ACC112 (cell line): ENCODE results near the gene FIBP.

Source experiments
- H2AFZ ChIP-seq: fragments of 200-600 bp; sonication (generic); one replicate; pipeline ENCODE4 v1.6.0; 2017; ENCODE audit warnings: antibody characterized with exemption, low read length; ENCODE audit not compliant: unreplicated experiment
- H3K27ac ChIP-seq: fragments of 200-600 bp; sonication (generic); 2 replicates; pipeline ENCODE4 v1.5.1; 2014; ENCODE audit warnings: low read depth, mild to moderate bottlenecking, antibody characterized with exemption, low read length, moderate library complexity
- H3K27me3 ChIP-seq: fragments of 200-600 bp; sonication (generic); 2 replicates; pipeline ENCODE4 v1.6.1; 2014; ENCODE audit warnings: mild to moderate bottlenecking, antibody characterized with exemption, low read length, moderate library complexity, mixed read lengths; ENCODE audit not compliant: insufficient read depth
- H3K36me3 ChIP-seq: fragments of 200-600 bp; sonication (generic); 2 replicates; pipeline ENCODE4 v1.6.1; 2016; ENCODE audit warnings: mild to moderate bottlenecking, antibody characterized with exemption, low read length, moderate library complexity, mixed read lengths; ENCODE audit not compliant: insufficient read depth
- H3K4me1 ChIP-seq: fragments of 200-600 bp; sonication (generic); one replicate; pipeline ENCODE4 v1.6.1; 2016; ENCODE audit warnings: low read length, mixed read lengths; ENCODE audit not compliant: insufficient read depth, unreplicated experiment, control insufficient read depth
- H3K4me3 ChIP-seq: fragments of 200-600 bp; sonication (generic); 2 replicates; pipeline ENCODE4 v1.5.1; 2014; ENCODE audit warnings: mild to moderate bottlenecking, low read depth, low read length
- H3K79me2 ChIP-seq: fragments of 200-600 bp; sonication (generic); one replicate; pipeline ENCODE4 v1.6.0; 2016; ENCODE audit warnings: low read length; ENCODE audit not compliant: control insufficient read depth, unreplicated experiment, insufficient read depth

The FIBP gene

GRCh38 chr11:65882120-65883057 lies 5.9 kb downstream of the FIBP start:
- H3K4me1 ChIP-seq = peaks cover 26% of the 10 kb centered on the region
- H2AFZ ChIP-seq = no peak overlapping the region
- peaks cover 12% of the 10 kb centered on the region; the same call in 1 of the 2 replicates for H3K36me3 ChIP-seq
- H3K27me3 ChIP-seq = no peaks in the 10 kb centered on the region
- H3K4me3 ChIP-seq = no peak overlapping the region
- H3K27ac ChIP-seq = no peak overlapping the region
- peaks cover 15% of the 10 kb centered on the region for H3K79me2 ChIP-seq

GRCh38 chr11:65880844-65881421 lies 7.3 kb downstream of the FIBP start:
- peaks cover 18% of the 10 kb centered on the region for H3K4me1 ChIP-seq
- H3K4me3 ChIP-seq = no peak overlapping the region
- H2AFZ ChIP-seq = no peak overlapping the region
- H3K27ac ChIP-seq = no peak overlapping the region
- H3K36me3 ChIP-seq = peaks cover 12% of the 10 kb centered on the region; the same call in 1 of the 2 replicates
- no peaks in the 10 kb centered on the region for H3K27me3 ChIP-seq
- H3K79me2 ChIP-seq = peaks cover 8% of the 10 kb centered on the region

GRCh38 chr11:65880027-65880426 lies 8.2 kb downstream of the FIBP start:
- peaks cover 12% of the 10 kb centered on the region; the same call in 1 of the 2 replicates for H3K36me3 ChIP-seq
- H3K4me3 ChIP-seq = no peak overlapping the region

GRCh38 chr11:65879617-65880016 lies 8.7 kb downstream of the FIBP start, which contains the start of gene CTSW:
CTSW (plus strand) TSS chr11:65879837; CDS start chr11:65879855, 18 bp downstream.
- Histone ChIP-seq H3K36me3 (peaks cover 12% of the 10 kb centered on the region; the same call in 1 of the 2 replicates), H3K27me3 (no peaks in the 10 kb centered on the region), H3K79me2 (peaks cover 3% of the 10 kb centered on the region), H3K27ac (no peak within 1 kb of the TSS), H2AFZ (no peak within 1 kb of the TSS), H3K4me1 (peaks cover 8% of the 10 kb centered on the region), H3K4me3 (no peak within 1 kb of the TSS)

More at GRCh38 chr11:65880027-65880426, 8.2 kb downstream of the FIBP start:
- Histone ChIP-seq H2AFZ (no peak overlapping the region), H3K27me3 (no peaks in the 10 kb centered on the region), H3K4me1 (peaks cover 12% of the 10 kb centered on the region), H3K27ac (no peak overlapping the region), H3K79me2 (peaks cover 4% of the 10 kb centered on the region)

GRCh38 chr11:65873318-65874156 lies 14.7 kb downstream of the FIBP start:
- Histone ChIP-seq H3K79me2 (peaks cover 17% of the 10 kb centered on the region), H3K27ac (peak overlapping the region; percentile 40), H3K27me3 (no peaks in the 10 kb centered on the region), H2AFZ (no peak overlapping the region), H3K4me1 (peaks cover 27% of the 10 kb centered on the region), H3K36me3 (no peaks in the 10 kb centered on the region), H3K4me3 (peak overlapping the region; percentile 73)

- H3K79me2 ChIP-seq = peaks cover 17% of the 10 kb centered on the region
- H3K36me3 ChIP-seq = peaks cover 6% of the 10 kb centered on the region; the same call in 1 of the 2 replicates
- peaks cover 27% of the 10 kb centered on the region for H3K4me1 ChIP-seq
- H3K27me3 ChIP-seq = no peaks in the 10 kb centered on the region
- peak within 1 kb of the TSS; percentile 40 for H3K27ac ChIP-seq
- H2AFZ ChIP-seq = peak within 1 kb of the TSS; percentile 13
- peak within 1 kb of the TSS; percentile 73 for H3K4me3 ChIP-seq
Observed at GRCh38 chr11:65872586-65873317, 15.5 kb downstream of the FIBP start, which contains the start of gene EFEMP2. EFEMP2 (minus strand) TSS chr11:65872800; CDS start chr11:65872354, 446 bp downstream.

GRCh38 chr11:65871811-65872548 lies 16.3 kb downstream of the FIBP start:
- Histone ChIP-seq H3K27me3 (no peaks in the 10 kb centered on the region), H3K36me3 (peaks cover 13% of the 10 kb centered on the region; the same call in 1 of the 2 replicates), H3K4me1 (peaks cover 27% of the 10 kb centered on the region), H3K79me2 (peaks cover 17% of the 10 kb centered on the region), H2AFZ (peak overlapping the region; percentile 13), H3K27ac (peak overlapping the region; percentile 40), H3K4me3 (peak overlapping the region; percentile 73)

GRCh38 chr11:65870706-65871681 lies 17.3 kb downstream of the FIBP start:
- H3K27ac ChIP-seq = peak overlapping the region; percentile 40; the same call in 1 of the 2 replicates
- peaks cover 27% of the 10 kb centered on the region for H3K4me1 ChIP-seq
- peak overlapping the region; percentile 73 for H3K4me3 ChIP-seq
- H3K36me3 ChIP-seq = peaks cover 17% of the 10 kb centered on the region; the same call in 1 of the 2 replicates
- no peak overlapping the region for H2AFZ ChIP-seq
- no peaks in the 10 kb centered on the region for H3K27me3 ChIP-seq
- H3K79me2 ChIP-seq = peaks cover 17% of the 10 kb centered on the region
